ENCODE results near the gene OLFM1.
"Not testable (repeated sequence)": the region's sequence is repeated elsewhere in the genome, so short reads cannot be mapped to it uniquely, and the experiment has no call there.

Gene OLFM1

GRCh38 chr9:135156525-135157510 lies 69.3 kb downstream of the OLFM1 start:
- DNase-seq, result no peak

- no peak for DNase-seq
These were observed 70.5 kb downstream of the OLFM1 start for GRCh38 chr9:135157856-135158563.

DNA sequence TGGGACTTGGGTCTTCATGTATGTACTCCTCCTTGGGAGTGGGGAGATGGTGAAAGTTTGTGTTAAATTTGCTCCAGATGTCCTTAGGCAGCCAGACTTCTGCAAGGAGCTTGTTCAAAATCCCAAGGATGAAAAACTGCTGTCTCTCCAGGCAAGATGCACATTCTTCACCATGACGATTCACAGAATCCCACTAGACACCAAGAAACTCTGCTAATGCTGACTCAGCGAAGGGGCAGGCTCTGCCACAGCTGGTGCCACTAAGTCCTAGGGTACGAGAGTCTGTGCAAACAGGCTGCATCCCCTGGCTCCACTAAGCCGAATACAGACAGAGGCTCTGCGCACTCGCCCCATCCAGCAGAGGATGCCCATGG lies 71.1 kb downstream of the OLFM1 start:
- no peak for DNase-seq

DNA sequence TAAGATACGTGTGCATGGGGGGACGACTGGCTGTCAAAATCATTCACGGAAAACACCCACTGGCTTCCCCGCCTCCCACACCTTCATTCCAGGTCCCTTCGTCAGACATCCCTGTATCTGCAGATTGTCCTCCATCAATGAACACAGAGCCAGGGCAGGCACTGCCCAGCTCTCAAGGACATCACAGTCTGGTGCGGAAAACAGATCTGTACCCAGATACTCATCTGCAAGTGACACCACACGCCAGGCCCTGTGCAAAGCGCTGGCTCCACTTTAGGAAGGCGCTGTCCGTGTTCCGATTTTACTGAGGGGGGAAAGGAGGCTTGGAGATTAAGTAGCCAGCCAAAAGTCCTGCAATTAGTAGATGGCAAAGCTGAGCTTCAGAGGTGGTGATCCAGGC lies 72.3 kb downstream of the OLFM1 start:
- DNase-seq, result no peak

DNA sequence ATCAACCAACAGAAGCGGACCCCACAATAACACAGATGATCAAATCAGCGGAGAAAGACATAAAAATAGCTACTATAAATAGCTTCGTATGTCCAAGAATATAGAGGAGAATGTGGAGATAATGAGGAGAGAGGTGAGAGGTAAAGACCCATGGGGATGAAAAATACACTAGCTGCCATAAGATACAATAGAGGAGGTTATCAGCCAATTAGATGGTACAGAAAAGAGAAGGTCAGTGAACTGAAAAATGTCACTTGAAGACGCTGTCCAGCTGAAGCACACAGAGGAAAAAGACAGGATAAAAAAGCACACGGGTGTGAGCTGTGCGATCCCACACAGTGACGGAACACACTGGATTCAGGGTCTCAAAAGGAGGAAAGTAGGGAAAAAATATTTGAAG lies 73.4 kb downstream of the OLFM1 start:
- DNase-seq, result no peak

DNA sequence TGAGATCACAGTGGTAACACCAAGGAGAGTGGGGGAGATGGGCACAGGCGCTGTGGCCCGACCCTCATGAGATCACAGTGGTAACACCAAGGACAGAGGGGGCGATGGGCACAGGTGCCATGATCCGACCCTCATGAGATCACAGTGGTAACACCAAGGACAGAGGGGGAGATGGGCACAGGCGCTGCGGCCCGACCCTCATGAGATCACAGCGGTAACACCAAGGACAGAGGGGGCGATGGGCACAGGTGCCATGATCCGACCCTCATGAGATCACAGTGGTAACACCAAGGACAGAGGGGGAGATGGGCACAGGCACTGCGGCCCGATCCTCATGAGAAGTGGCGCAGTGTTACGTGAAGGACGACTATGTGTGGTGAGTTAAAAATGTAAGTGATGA lies 75.1 kb downstream of the OLFM1 start:
- DNase-seq, result not testable (repeated sequence)

DNA sequence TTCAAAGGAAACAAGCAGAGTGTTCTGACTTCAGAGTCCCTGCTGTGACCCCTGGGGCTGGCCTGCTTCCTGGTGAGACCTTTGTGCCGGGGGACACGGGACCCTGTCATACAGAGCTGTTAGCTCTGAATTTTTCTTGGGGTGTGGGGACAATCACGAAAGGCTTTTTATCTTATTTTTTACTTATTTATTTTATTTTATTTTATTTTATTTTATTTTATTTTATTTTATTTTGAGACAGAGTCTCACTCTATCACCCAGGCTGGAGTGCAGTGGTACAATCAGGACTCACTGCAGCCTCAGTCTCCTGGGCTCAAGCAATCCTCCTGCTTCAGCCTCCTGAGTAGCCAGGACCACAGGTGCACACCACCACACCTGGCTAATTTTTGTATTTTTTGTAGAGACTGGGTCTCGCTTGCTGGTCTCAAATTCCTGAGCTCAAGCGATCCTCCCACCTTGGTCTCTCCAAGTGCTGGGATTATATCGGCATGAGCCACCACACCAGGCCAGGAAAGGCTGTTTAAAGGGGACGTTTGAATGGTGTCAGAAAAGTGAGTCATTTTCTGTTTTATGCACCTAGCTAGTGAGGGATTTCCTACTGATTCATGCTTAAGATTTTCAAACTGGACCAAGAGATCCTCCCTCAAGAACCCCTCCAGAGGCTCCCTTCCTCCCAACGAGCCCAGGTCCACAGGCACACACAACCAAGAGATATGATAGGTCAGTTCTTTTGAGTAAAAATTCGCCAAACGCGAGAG lies 75.7 kb downstream of the OLFM1 start:
- DNase-seq, result no peak

DNA sequence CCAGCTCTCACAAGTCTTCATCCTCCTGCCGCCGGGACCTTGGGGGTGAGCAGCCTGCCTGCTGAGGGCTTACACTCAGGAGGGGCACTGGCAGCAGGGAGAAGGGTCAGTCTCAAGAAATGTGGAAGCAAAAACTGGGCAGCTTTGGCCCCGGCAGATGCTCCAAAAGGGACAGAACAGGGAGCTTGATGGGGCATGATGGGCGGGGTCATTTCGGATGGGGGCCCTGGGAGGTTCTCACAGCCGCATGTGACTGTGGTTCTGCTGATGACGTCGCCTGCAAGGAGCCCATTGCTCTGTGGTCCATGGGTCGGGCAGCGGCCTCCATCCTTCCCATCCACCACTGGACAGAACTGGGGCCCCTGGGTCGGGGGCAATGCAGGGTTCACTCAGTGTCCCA lies 76.6 kb downstream of the OLFM1 start:
- DNase-seq, result no peak

DNA sequence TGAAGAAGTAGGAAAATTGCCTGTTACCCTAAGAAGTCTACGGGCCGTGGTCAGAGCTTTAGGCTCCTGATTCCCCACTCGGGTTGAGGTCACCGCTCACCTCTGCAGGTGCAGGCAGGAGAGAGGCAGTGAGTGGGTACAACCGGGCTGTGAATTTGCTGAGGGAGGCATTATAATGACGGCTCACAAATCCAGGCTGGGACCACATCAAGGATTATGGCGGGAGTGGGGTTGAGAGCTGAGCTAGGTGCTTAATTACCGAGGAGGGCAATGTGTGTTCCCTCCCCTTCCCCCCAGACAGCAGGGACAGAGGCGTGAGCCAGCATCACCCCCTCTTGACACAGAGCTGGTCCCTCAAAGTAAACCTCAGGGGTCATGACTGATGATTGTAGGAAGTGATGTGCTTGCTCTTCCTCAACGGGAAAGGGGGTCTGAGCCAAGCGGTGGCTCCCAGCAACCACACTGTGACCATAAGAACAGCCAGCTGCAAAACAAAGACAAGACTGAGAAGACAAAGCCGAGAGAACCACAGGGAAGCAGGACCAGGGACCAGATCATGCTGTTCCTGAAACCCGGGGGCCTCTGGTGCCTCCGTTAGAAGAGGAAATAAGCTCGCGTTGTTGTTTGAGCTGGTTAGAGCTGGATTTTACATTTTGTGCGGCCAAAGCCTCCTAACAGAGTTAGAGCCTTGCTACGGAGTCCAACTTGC lies 77.7 kb downstream of the OLFM1 start:
- no peak for DNase-seq

- DNase-seq, result no peak
These were observed 78.5 kb downstream of the OLFM1 start for GRCh38 chr9:135165756-135166519.

DNA sequence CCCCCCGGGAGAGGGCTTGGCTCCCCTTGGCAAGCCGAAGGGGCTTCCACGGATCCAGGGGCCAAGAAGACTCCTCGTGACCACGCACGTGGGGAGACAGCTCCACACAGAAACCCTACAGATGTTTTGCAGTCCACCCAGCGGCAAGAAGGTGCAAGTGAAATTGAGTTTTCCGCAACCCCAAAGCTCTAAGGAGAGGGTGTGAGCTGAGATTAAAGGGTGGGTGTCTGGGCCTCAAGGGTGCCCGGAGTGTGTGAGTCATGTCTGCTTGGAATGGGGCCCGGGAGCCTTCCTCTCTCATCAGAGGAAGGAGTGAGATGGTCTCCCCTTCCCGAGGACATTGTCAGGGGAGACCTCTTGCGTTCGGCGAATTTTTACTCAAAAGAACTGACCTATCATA lies 79.1 kb downstream of the OLFM1 start:
- DNase-seq, result no peak

DNA sequence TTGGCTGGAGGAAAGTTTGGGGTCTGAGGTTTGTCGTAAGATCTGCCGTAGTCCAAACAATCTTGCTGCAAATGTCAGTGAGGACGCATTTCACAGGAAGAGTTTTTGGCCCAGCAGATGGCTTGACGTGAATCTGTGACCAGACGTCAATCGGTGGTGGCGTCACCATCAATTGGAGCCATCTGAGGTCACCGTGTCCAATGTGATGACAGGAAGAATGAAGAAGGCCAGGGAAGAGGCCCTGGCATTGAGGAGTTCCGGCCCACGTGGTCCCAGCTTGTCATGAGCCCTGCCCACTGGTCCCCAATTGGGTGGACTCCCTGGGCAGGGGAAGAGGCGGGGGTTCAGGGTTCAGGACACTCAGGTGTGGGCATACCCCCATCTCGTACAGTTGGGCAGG lies 79.9 kb downstream of the OLFM1 start:
- no peak for DNase-seq

DNA sequence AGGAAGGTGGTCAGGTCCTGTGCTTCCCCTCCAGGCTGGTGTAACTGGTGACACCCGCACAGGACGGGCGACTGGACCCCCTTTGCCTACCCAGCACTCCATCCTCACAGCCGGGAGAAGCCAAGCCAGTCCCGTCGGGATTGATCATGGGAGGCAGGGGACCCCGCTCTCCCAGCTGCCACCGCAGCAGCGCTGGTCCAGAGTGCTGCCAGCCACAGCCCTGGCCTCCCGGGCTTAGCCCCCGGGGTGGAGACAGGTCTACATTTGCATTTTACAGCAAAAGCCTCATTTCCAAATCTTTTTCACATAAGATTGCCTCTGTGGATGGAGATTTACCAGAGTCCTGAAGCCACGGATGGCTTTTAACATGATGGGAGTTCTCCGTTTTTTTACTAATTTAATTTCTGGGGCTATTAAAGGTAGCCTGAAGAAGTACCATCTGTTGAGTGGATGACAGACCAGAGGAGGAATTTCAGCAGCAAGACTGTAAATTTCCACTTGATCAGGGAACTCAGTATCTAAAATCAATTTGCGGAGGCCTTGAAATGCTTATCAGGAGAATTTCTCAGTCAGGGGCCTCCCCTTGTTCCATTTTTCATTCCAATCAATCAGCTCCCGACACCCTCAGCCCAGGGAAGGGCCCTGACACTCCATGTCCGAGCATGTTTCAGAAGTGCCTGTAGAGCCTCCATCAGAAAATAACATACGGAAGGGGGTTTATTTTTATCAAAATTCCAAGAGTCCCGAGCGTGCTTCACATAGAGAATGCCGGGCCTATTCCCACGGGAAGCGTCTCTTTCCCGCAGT lies 80.6 kb downstream of the OLFM1 start:
- no peak for DNase-seq

- DNase-seq, result no peak
These were observed 82.3 kb downstream of the OLFM1 start for GRCh38 chr9:135169709-135170226.

GRCh38 chr9:135170535-135170934 lies 83.1 kb downstream of the OLFM1 start:
- no peak for DNase-seq
